Measurements from ENCODE around the gene EEF1AKMT3.

DNA sequence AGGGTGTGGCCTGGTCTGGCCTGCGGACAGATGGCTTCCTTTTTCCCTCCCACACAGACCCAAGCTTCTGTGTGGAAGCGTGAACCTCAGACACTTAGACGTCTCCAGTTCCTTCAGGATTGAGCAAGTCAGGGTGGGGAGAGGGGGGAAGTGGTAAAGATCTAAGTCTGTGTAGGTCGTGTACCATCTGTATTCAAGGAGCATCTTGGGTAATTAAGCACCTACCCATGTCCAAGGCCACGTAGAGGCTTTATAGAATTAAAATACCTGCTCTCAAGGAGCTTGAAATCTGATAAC lies 44.4 kb downstream of the EEF1AKMT3 start:
- TF ChIP-seq, protein P1, sequence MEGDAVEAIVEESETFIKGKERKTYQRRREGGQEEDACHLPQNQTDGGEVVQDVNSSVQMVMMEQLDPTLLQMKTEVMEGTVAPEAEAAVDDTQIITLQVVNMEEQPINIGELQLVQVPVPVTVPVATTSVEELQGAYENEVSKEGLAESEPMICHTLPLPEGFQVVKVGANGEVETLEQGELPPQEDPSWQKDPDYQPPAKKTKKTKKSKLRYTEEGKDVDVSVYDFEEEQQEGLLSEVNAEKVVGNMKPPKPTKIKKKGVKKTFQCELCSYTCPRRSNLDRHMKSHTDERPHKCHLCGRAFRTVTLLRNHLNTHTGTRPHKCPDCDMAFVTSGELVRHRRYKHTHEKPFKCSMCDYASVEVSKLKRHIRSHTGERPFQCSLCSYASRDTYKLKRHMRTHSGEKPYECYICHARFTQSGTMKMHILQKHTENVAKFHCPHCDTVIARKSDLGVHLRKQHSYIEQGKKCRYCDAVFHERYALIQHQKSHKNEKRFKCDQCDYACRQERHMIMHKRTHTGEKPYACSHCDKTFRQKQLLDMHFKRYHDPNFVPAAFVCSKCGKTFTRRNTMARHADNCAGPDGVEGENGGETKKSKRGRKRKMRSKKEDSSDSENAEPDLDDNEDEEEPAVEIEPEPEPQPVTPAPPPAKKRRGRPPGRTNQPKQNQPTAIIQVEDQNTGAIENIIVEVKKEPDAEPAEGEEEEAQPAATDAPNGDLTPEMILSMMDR (IDR thresholded peaks at IDR 0.05; ENCODE audit: borderline replicate concordance, extremely low read depth, low read length, poor library complexity, severe bottlenecking) = no peak
- no peak for TF ChIP-seq EZH2 (IDR thresholded peaks at IDR 0.05; ENCODE audit: borderline replicate concordance, low read depth, low read length, severe bottlenecking)

Data from DND-41 (cell line).